Measurements from ENCODE around the gene RAP1GAP. TPM values are rescaled to one million over a fixed set of nuclear protein-coding genes. Genes with fewer than 3 reads are reported as not detected.

The RAP1GAP gene
- total and polyA plus RNA-seq, 2 donors from 2014 or later: 39.2 to 200 TPM

- no peaks in the 10 kb centered on the region for H3K36me3 ChIP-seq (ENCODE audit: control insufficient read depth in 2 of 3, insufficient read depth in 3 of 3, low read length in 3 of 3)
- peaks cover 2% of the 10 kb centered on the region for H3K27me3 ChIP-seq (ENCODE audit: control insufficient read depth, insufficient read depth, low read length)
- no peaks in the 10 kb centered on the region for H3K9me3 ChIP-seq (ENCODE audit: control insufficient read depth in 2 of 3, insufficient read depth in 1 of 3, low read length in 3 of 3)
- no peak overlapping the region for H3K4me3 ChIP-seq (ENCODE audit: low read length in 3 of 3)
- DNase-seq: peak in 2 of 5 donors; percentile 21 to 68
- no peak for TF ChIP-seq CTCF (IDR thresholded peaks at IDR 0.05; ENCODE audit: borderline replicate concordance, extremely low read depth, insufficient read depth)
- no peak overlapping the region for H3K9ac ChIP-seq (ENCODE audit: low read length in 3 of 3)
- H3K27ac ChIP-seq (ENCODE audit: low read depth in 2 of 2, low read length in 2 of 2): no peak overlapping the region
- no peak for FAIRE-seq
- intact Hi-C loops (cut with DNase I): no loop called here
- H3K4me1 ChIP-seq (ENCODE audit: control insufficient read depth in 2 of 3, insufficient read depth in 2 of 3, low read depth in 1 of 3, low read length in 3 of 3): peaks cover 0 to 3% (median 0%) of the 10 kb centered on the region in 3 donors
These were observed 5.8 kb downstream of the RAP1GAP start for GRCh38 chr1:21663248-21663950.

DNA sequence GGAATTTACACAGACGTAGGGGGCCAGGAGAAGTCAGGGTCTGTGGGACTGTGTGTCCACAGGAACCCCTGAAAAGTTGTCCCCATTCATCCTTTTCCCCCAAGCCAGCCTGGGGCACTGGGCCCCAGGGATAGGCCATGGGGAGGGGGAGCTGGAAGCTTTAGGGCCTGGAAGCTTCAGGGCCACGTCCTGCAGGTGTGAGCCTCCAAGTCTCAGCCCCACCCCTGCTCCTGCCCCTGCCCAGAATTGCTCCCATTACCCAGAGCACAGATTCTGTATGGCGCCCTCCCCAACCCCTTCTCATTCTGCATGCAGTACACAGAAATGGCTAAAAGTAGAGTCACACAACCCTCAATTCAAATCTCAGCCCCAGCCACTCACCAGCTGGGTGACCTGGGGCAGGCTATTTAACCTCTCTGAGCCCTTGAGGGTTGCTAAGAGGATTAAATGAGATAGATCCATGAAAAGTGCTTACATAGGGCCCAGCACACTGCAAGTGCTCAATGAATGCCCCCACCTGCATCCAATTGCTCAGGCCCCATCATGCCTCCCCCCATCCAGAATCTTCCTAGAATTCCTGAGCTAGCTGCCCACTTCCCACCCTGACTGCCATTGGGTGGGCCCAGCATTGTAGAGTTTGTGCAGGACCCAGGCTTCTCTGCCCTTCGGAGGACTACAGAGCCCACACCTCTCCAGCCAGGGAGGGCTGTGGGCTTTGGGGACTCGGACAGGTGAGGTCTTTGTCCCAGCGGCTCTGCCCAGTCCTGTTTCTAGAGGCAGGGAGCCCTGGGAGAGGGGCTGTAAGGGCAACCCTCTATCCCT is 6.5 kb downstream of the RAP1GAP start:
- H3K9me3 ChIP-seq (ENCODE audit: control insufficient read depth in 2 of 3, insufficient read depth in 1 of 3, low read length in 3 of 3): no peaks in the 10 kb centered on the region

GRCh38 chr1:21661886-21662285 is 7.3 kb downstream of the RAP1GAP start:
- FAIRE-seq (no peak), DNase-seq (peak in 2 of 5 donors; percentile 22 to 41)
- intact Hi-C loops (cut with DNase I): no loop called here
- TF ChIP-seq CTCF (IDR thresholded peaks at IDR 0.05; ENCODE audit: borderline replicate concordance, extremely low read depth, insufficient read depth): no peak
- H3K9ac ChIP-seq (ENCODE audit: low read length in 3 of 3): no peak overlapping the region
- no peaks in the 10 kb centered on the region for H3K36me3 ChIP-seq (ENCODE audit: control insufficient read depth in 2 of 3, insufficient read depth in 3 of 3, low read length in 3 of 3)
- no peak overlapping the region for H3K4me3 ChIP-seq (ENCODE audit: low read length in 3 of 3)
- H3K27ac ChIP-seq (ENCODE audit: low read depth in 2 of 2, low read length in 2 of 2): no peak overlapping the region
- no peaks in the 10 kb centered on the region for H3K27me3 ChIP-seq (ENCODE audit: control insufficient read depth, insufficient read depth, low read length)
- H3K9me3 ChIP-seq (ENCODE audit: control insufficient read depth in 2 of 3, insufficient read depth in 1 of 3, low read length in 3 of 3): no peaks in the 10 kb centered on the region
- peaks cover 0 to 6% (median 2%) of the 10 kb centered on the region in 3 donors for H3K4me1 ChIP-seq (ENCODE audit: control insufficient read depth in 2 of 3, insufficient read depth in 2 of 3, low read depth in 1 of 3, low read length in 3 of 3)

More for the DNA sequence above, 6.5 kb downstream of the RAP1GAP start:
- Histone ChIP-seq H3K27me3 (ENCODE audit: control insufficient read depth, insufficient read depth, low read length) (peaks cover 2% of the 10 kb centered on the region), H3K27ac (ENCODE audit: low read depth in 2 of 2, low read length in 2 of 2) (no peak overlapping the region), H3K4me1 (ENCODE audit: control insufficient read depth in 2 of 3, insufficient read depth in 2 of 3, low read depth in 1 of 3, low read length in 3 of 3) (peaks cover 0 to 3% (median 0%) of the 10 kb centered on the region in 3 donors), H3K36me3 (ENCODE audit: control insufficient read depth in 2 of 3, insufficient read depth in 3 of 3, low read length in 3 of 3) (no peaks in the 10 kb centered on the region), H3K4me3 (ENCODE audit: low read length in 3 of 3) (no peak overlapping the region), H3K9ac (ENCODE audit: low read length in 3 of 3) (no peak overlapping the region)
- FAIRE-seq (no peak), DNase-seq (peak in 2 of 5 donors; percentile 23 to 25)
- TF ChIP-seq CTCF (IDR thresholded peaks at IDR 0.05; ENCODE audit: borderline replicate concordance, extremely low read depth, insufficient read depth): no peak
- intact Hi-C loops (cut with DNase I): no loop called here
